Mucosa of stomach (tissue), 1 donor: ENCODE data around the gene CHSY1.

Experiments used
- H3K27me3 ChIP-seq: one replicate; pipeline ENCODE4 v1.7.0; 2013; ENCODE audit warnings: mild to moderate bottlenecking, low read length; ENCODE audit not compliant: control insufficient read depth, insufficient read depth
- H3K36me3 ChIP-seq: one replicate; pipeline ENCODE4 v1.7.0; 2013; ENCODE audit warnings: low read length; ENCODE audit not compliant: control insufficient read depth, insufficient read depth
- H3K4me1 ChIP-seq: one replicate; pipeline ENCODE4 v1.7.0; 2013; ENCODE audit warnings: mild to moderate bottlenecking, low read length; ENCODE audit not compliant: control insufficient read depth, insufficient read depth
- H3K4me3 ChIP-seq: one replicate; pipeline ENCODE4 v1.7.0; 2013; ENCODE audit warnings: low read length
- H3K9ac ChIP-seq: one replicate; pipeline ENCODE4 v1.7.0; 2013; ENCODE audit warnings: mild to moderate bottlenecking, low read length, moderate library complexity
- H3K9me3 ChIP-seq: one replicate; pipeline ENCODE4 v1.7.0; 2013; ENCODE audit warnings: mild to moderate bottlenecking, low read length, moderate library complexity; ENCODE audit not compliant: control insufficient read depth
- donor health status: Pancreatic carcinoma.

CHSY1 gene

DNA sequence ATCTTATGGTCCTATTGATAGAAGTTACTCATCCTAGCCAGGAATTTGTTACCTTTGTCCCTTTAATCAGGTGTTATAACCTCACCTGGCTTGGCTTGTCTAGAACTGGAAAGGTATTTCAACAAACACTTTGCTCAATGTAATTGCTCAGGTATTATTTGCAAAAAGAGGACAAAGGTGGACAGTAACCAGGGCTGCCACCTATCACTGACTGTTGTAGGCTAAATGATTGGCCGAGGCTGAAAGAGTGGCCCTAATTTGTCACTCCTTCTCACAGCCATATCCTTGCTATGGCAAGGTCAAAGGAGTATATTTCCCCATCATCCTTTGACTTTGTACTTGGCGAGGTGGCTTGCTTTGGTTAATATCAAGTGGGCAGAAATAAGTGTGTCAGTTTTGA lies 28.2 kb upstream of the CHSY1 start:
- H3K4me1 ChIP-seq: peaks cover 5% of the 10 kb centered on the region
- no peak overlapping the region for H3K4me3 ChIP-seq
- H3K9ac ChIP-seq: no peak overlapping the region
- H3K9me3 ChIP-seq: no peaks in the 10 kb centered on the region
- no peaks in the 10 kb centered on the region for H3K36me3 ChIP-seq
- H3K27me3 ChIP-seq: no peaks in the 10 kb centered on the region

DNA sequence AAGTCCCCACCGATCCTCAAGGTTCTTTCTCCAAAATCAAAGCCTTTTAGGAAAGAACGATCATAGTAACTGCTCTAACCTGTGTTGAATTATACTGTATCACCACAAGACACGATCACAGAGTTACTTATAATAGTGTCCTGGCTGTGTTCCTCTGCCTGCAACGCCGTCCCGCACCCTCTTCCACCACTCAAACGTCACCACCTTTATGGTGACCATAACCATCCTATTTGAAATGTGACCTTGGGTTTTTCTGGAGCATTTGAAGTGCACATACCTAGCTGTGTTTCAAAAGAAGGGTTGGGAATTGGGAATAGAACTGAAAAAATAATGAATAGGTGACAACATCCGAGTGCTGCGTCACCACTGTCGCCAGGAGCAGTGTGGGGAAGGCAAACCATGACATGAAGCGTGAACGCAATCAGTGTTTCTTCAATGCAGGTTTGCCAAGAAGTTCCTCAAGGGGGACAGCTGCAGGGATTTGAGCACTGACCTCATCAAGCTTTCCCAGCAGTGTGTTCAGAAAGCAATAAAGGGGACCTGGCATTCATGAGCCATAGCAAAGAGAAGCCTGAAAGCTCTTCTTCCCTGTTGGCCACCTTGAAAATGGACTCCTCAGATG lies 26.2 kb upstream of the CHSY1 start:
- H3K36me3 ChIP-seq: peaks cover 12% of the 10 kb centered on the region
- H3K9me3 ChIP-seq: no peaks in the 10 kb centered on the region

DNA sequence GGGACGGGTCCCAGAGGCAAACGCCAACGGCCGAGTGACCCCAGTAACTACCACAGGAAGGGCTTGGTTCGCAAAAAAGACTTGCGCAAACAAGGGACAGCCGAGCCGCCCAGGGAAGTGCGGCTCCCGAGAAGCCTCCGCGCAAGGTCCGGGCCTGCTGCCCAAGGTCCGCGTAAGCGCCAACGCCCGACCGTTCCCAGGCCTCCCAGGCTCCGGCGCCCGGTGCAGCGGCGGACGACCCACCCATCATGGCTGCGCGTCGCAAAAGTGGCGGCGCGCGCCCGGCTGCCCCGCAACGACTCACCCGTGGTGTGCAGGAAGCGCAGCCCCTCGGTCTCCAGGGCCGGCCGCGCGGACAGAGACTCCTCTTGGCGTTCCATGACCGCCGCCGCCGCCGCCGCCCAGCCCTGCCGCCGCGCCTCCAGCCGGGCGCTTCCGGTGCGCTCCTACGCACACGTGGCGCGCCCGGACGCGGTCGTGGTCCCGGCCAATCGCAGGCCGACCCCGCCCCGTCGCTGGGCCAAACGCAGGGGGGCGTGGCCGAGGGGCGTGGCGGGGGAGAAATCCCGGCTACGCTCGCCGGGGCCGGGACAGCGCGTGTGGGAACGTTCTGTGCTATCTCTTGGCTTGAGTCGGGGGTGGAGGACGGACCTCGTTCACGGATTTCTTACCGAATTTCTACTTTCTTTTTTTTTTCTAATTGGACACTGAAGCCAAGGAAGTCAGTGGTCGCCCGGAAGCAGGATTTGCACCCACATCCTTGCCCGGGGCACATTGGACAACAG lies 25.4 kb upstream of the CHSY1 start, which contains the start of gene SELENOS:
SELENOS (minus strand) TSS at position 448 of the 785 bp plus-strand sequence; CDS start at position 380, 68 bp downstream.
- Histone ChIP-seq H3K27me3 (no peaks in the 10 kb centered on the region), H3K4me1 (peaks cover 5% of the 10 kb centered on the region), H3K36me3 (peaks cover 12% of the 10 kb centered on the region), H3K9me3 (no peaks in the 10 kb centered on the region), H3K9ac (peak within 1 kb of the TSS; percentile 78), H3K4me3 (peak within 1 kb of the TSS; percentile 52)

More for the DNA sequence above, 26.2 kb upstream of the CHSY1 start:
- Histone ChIP-seq H3K9ac (peak overlapping the region; percentile 20), H3K4me1 (peaks cover 5% of the 10 kb centered on the region), H3K27me3 (no peaks in the 10 kb centered on the region), H3K4me3 (no peak overlapping the region)

DNA sequence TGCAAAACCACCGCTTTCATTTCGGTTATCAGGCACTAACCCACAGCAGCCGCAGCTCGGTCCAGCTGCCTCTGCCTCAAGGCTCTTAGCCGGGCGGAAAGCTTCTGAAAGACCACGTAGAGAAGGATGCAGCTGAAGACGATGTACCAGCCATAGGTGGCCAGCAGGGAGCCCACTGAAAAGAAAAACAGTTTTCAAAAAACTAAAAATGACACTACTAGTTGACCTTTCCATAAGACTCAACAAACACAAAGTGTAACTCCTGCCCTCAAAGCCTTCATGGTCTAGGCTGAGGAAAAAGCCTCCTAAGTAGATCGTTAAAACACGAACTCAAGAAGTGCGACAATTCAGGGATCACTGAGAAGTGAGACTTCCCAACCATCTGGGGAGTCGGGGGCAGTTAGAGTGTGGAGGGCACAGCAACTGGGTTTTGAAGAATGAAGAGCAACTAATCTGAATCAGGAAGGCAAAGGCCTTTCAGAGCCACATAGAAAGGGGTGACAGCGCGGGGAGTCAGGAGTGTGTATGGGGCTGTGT lies 24.7 kb upstream of the CHSY1 start:
- Histone ChIP-seq H3K9me3 (no peaks in the 10 kb centered on the region), H3K36me3 (peaks cover 12% of the 10 kb centered on the region), H3K9ac (peak overlapping the region; percentile 78), H3K27me3 (no peaks in the 10 kb centered on the region), H3K4me3 (peak overlapping the region; percentile 52), H3K4me1 (peaks cover 5% of the 10 kb centered on the region)

DNA sequence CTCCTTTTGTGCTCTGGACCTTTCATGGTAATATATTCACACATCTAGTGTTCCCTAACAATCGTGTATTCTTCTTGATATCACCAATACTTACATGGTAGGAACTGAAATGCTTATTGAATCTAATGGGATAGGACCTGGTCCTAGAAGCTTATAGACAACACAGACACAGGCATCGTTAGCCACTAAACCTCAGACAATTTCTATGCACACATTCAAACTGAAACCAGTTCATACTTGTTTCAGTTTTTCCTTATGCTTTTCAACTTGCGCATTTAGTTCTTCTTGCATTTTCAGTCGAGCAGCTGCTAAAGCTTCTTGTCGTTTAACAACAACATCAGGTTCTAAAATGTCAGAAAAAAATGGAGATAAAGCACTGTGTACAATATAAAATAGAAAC lies 23.2 kb upstream of the CHSY1 start:
- Histone ChIP-seq H3K9me3 (no peaks in the 10 kb centered on the region), H3K27me3 (no peaks in the 10 kb centered on the region), H3K4me1 (peaks cover 5% of the 10 kb centered on the region), H3K9ac (no peak overlapping the region), H3K36me3 (peaks cover 22% of the 10 kb centered on the region), H3K4me3 (no peak overlapping the region)

DNA sequence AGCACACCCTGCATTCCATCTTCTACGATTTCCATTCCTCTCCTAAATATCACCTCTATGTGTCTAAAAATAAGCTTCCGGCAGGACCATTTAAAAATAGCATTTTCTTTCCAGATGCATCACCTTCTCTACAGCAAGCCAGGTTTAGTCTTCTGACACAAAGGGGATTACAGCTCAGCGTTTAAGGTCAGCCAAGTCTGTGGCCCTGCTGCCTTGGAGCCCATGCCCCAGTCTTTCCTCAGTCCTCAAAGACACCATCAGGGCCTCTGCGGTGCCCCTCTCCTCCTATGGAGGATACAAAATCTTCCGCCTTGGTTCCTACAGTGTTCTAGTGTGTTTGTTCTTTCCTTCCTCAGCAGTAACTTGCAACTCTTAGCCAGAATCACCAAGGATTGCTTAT lies 21.7 kb upstream of the CHSY1 start:
- Histone ChIP-seq H3K9ac (no peak overlapping the region), H3K4me3 (no peak overlapping the region), H3K9me3 (no peaks in the 10 kb centered on the region), H3K4me1 (peaks cover 5% of the 10 kb centered on the region), H3K27me3 (no peaks in the 10 kb centered on the region), H3K36me3 (peaks cover 22% of the 10 kb centered on the region)

DNA sequence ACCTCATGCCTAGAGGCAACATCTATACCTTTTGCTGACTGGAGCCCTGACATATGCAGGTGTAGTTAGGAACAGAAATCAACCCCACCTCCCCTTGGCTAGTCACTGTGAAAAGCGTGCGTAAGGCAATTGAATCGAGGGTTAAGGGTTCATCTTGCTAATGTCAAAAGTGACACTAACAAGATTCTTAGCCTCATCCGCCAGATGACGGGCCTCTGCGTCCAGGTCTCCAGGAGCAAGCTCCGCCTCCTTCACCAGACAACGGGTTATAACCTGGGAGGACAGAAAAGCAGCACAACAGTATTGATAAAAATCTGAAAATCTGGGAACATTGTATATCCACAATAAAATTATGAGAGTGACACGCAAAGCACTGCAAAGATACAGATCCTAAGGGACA lies 20.7 kb upstream of the CHSY1 start:
- peaks cover 22% of the 10 kb centered on the region for H3K36me3 ChIP-seq
- no peak overlapping the region for H3K4me3 ChIP-seq
- no peaks in the 10 kb centered on the region for H3K9me3 ChIP-seq
- H3K4me1 ChIP-seq: peaks cover under 1% of the 10 kb centered on the region
- H3K9ac ChIP-seq: no peak overlapping the region
- H3K27me3 ChIP-seq: no peaks in the 10 kb centered on the region

DNA sequence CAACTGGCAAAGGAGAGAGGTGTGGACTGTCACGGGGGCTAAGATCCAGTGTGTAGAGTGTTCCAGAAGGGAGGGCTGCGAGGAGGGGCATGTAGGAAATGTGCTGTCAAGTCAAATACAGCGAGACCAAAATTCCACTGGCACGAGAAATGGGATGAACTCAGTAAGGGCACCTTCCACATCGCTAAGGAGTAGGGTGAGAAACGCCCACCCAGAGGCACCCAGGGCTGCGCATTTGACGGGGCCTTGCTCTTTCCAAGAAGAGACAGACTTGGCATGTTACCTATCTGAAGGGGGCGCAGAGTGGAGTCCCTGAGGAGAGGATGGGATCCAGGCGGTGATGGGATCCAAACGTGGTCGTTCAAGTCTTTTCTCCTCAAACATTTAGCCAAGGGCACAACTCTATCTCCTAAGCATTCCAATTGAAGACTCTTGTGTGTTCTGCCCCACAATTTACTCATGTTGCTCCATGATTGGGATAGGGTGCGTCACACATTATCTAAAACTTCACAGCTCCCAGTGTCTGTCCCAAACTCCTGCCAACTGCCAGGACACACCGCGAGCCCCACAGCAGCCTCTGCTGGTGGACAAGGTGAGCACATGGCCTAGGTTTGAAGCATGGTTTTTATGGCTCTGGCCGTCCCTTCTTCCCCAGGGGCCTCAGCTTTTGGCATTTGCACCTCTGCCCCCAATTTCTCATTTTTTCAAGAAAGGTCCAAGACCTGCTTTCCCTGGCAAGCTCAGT lies 17.8 kb upstream of the CHSY1 start:
- Histone ChIP-seq H3K4me1 (no peaks in the 10 kb centered on the region), H3K4me3 (no peak overlapping the region), H3K27me3 (no peaks in the 10 kb centered on the region), H3K36me3 (peaks cover 22% of the 10 kb centered on the region), H3K9ac (no peak overlapping the region), H3K9me3 (no peaks in the 10 kb centered on the region)

DNA sequence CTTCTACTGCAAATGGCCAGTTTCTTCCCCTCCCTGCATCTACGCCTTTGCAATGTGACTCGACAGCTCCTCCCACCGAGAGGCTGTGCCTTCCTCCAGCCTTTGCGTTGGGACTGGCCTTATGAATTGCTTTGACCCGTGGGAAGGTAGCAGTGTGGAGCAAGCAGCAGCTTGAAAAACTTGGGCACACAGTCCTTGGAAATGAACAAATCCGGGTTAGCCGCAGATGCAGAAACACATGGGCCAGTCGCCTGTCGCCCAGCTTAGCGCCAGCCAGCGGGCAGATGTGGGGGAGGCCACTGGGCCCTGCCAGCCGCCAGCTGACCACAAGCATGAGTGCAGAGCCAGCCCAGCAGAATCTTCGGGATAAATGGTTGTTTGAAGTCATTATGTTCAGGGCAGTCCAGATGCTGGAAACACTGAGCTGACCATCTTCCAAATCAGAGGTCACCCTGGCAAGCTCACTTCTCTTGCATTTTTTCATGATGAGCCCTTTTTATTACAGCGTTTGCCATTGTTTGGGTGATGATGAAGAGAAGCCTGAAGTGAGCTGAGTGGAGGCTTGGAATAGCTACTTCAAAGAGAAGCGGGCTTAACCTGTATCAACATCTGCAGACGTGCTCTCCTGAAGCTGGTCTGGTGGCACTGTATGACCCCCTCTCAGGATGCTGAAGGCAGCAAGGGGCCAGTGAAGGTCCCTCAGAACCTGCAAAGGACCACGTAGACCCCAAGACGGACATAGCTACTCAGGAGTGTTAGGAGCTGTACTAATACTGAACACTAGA lies 15.7 kb upstream of the CHSY1 start:
- H3K36me3 ChIP-seq: peaks cover 10% of the 10 kb centered on the region
- no peaks in the 10 kb centered on the region for H3K9me3 ChIP-seq
- H3K4me1 ChIP-seq: no peaks in the 10 kb centered on the region
- H3K27me3 ChIP-seq: no peaks in the 10 kb centered on the region
- no peak overlapping the region for H3K4me3 ChIP-seq
- no peak overlapping the region for H3K9ac ChIP-seq

DNA sequence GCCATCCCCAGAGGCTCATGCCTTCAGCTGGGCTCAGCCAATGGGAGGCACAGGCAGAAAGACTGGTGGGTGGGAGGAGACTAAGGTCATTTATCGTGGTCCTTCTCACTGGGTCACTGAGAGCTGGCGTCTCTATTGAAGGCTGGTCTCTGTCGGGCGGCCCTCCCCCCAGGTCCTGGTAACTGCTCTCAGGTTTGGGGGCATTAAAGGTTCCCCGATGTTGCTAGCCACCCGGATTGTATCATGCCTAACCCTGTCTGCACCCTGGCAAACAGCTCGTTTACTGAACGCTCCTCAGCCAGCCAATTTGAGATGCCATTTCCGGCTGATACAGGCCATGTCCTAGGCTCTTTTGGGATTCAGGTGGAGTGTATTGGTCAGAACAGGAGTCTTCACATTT lies 14.9 kb upstream of the CHSY1 start:
- Histone ChIP-seq H3K27me3 (no peaks in the 10 kb centered on the region), H3K9ac (no peak overlapping the region), H3K4me3 (no peak overlapping the region), H3K4me1 (no peaks in the 10 kb centered on the region), H3K9me3 (no peaks in the 10 kb centered on the region), H3K36me3 (peaks cover 10% of the 10 kb centered on the region)

DNA sequence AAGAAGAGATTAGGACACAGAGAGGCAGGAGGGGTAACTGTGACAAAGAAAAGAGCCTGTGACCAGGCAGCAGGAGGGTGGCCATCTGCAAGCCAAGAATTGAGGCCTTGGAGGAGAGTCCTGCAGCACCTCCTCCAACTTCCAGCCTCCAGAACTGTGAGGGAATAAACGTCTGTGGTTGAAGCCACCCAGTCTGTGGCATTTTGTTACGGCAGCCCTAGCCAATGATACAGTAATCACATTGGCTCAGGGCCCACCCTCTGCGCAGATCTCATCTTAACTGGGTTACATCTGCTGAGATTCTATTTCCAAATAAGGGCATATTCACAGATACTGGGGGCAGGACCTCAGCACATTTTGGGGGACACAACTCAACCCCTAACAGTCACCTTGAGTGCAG lies 14.2 kb upstream of the CHSY1 start:
- H3K4me3 ChIP-seq: no peak overlapping the region
- no peaks in the 10 kb centered on the region for H3K27me3 ChIP-seq
- no peak overlapping the region for H3K9ac ChIP-seq
- no peaks in the 10 kb centered on the region for H3K4me1 ChIP-seq
- H3K36me3 ChIP-seq: peaks cover 5% of the 10 kb centered on the region
- H3K9me3 ChIP-seq: no peaks in the 10 kb centered on the region
